GM18951 (cell line): ENCODE measurements around the gene JMJD8.
"Not testable (repeated sequence)": the region's sequence is repeated elsewhere in the genome, so short reads cannot be mapped to it uniquely, and the experiment has no call there.

Experiments
- POLR2A ChIP-seq: IDR thresholded peaks from 4 replicates; pipeline ENCODE4 v1.6.1; 2011; ENCODE audit warnings: mild to moderate bottlenecking; ENCODE audit not compliant: insufficient read length, insufficient read depth; ENCODE audit errors: extremely low read depth
- in situ Hi-C: fragments of 300-500 bp; cut with MboI; formaldehyde crosslinking; loops from one replicate; pipeline ENCODE4 v1.12.0; 2022; ENCODE audit warnings: low sequenced_read_pairs, mixed read lengths, inconsistent platforms; ENCODE audit not compliant: unreplicated experiment

JMJD8 gene

DNA sequence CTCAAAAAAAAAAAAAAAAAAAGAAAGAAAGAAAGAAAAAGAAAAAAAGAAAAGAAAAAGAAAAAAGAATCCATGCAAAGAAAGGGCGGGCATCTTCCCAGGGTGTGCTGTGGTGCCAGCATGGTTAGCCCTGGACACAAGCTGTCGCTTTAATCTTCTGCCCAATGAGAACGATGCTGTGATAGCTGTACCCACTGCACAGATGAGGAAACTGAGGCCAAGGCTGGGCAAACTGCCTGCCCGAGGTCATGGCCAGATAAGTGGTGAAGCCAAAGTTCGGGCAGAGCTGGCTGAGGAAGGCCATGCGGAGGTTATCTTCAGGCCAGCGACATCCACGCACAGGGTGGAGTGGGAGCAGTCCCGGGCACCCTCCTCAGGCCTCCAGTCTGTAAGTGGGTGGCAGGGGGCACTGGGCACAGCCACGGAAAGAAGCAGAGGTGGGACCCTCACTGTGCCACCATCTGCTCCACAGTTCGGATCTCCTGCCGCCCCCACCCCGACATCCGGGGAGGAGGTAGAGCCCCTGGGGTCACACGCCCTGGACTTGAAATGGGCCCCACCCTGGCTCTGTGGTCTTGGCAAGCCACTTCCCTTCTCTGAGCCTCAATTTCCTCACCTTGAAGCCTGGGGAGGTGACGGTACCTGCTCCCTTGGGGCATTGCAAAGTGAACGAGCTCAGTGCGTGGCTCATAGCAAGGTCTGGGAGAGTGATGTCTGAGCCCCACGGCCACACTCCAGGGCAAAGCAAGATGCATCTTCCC is 15.0 kb upstream of the JMJD8 start:
- in situ Hi-C loops: no loop called here
- TF ChIP-seq POLR2A: no peak

DNA sequence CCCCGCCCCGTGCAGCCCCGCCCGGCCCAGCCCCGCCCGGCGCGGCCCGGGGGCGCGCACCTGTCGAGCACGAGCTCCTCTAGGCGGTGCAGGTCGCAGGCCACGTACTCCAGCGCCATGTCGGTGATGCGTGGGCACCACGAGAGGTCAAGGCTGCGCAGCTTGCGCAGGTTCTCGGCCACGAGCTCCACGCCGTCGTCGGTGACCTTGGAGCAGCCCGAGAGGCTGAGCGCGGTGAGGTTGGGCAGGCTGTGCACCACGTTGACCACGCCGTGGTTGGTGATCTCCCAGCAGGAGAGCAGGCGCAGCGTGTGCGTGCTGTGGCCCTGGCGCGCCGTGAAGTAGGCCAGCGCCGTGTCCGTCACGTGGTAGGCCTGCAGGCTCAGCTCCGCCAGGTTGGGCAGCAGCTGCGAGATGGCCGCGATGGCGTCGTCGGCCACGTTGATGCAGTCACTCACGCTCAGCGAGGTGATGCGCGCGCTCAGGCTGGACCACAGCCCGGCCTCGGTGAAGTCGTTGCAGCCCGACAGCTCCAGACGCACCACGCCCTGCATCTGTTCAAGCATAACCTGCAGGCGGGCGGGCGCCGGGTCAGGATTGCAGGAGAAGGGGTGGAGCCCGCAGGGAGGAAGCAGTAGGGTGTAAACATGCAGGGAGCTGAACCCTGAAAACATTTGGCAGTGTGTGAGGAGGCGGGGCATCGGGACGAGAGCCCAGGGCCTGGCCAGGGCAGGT is 11.4 kb upstream of the JMJD8 start:
- in situ Hi-C loops: no loop called here
- peak; percentile 43 for TF ChIP-seq POLR2A

DNA sequence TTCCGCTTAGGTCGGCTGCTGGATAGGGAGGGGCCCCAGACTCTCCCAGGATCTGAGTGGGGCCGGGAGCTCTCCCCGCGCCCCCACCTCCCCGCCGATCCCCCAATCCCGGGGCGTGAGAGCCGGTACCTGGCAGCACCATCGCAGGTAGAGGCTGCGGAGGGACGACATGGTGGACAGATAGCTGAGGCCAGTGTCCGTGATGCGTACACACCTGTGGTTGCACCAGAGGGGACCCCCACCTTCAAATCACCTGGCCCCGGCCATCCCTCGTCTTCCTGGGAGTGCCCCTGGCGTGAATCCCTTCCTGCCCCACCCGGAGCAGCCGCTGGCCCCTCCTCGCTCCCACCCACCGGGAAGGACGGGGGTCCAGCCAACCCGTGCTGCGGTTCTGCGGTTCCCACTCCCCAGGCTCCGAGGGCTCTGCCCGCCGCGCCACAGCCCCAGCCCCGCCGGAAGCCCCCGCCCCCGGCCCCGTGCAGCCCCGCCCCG is 10.8 kb upstream of the JMJD8 start:
- no peak for TF ChIP-seq POLR2A
- in situ Hi-C loops: no loop called here

DNA sequence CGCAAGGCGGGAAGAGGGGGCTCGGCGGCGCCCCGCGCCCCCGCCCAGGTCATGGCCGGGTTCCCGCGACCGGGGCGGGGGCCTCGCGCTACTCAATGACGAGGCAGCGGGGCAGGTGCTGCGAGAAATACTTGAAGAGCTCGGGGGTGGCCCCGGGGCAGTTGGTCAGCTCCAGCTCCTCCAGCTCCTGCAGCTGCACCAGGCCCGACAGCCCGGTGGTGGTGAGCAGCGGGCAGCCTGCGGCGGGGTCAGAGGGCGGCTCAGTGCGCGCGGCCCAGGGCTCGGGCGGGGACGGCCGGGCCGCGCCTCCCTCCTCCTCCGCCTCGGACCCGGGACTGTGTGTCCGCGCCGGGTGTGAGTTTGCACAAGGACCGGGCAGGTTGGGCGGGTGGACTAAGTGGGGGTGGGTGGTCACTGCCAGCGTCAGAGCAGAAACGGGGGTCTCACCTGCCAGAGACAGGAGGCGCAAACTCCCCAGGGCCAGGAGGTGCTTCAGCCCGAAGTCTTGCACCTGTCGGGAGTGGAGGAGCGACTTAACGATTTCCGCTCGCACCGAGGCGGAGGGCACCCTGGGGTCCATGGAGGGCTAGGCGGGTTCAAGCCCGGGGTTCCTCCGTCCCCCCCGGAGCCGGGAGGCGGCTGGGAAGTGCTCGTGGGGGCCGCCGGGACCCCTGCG is 10.2 kb upstream of the JMJD8 start:
- in situ Hi-C loops: no loop called here
- TF ChIP-seq POLR2A: no peak

DNA sequence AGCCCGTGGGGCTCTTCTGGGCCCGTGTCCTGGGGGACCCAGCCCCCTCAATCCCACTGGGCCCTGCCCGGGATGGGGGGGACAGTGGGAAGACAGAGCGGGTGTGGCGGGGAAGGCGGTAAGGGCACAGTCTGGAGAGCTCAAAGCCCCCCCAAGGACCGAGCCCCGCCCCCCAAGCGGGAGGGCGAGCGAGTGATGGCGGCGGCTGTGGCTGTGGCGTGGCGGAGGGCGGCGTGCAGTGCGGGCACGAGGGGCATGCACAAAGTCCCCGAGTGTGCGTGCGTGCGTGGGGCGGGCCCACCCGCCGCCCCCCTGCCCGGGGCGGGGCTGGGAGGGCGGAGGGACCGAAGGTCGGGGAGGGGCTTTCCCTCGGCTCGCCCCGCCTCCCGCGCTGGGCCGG is 9.6 kb upstream of the JMJD8 start:
- no peak for TF ChIP-seq POLR2A
- in situ Hi-C loops: no loop called here

DNA sequence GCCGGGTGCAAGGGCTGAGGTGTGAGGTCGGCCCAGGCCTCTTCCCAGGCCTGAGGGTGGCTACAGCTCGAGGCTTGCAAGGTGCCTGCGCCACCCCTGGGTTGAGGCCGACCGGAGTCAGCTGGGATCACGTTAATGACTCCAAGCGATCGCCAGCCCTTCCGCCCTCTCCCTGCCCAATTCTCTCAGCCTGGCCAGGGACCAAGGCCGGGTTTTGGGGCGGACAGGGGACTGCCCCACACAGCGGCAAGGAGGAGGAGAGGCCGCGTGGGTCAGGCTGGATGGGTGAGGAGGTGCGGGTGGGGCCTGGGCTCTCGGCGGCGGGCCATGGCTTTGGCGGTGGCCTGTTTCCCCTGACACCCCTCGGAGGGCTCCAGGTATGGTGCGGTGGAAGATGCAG is 9.2 kb upstream of the JMJD8 start:
- TF ChIP-seq POLR2A: no peak
- in situ Hi-C loops: no loop called here

DNA sequence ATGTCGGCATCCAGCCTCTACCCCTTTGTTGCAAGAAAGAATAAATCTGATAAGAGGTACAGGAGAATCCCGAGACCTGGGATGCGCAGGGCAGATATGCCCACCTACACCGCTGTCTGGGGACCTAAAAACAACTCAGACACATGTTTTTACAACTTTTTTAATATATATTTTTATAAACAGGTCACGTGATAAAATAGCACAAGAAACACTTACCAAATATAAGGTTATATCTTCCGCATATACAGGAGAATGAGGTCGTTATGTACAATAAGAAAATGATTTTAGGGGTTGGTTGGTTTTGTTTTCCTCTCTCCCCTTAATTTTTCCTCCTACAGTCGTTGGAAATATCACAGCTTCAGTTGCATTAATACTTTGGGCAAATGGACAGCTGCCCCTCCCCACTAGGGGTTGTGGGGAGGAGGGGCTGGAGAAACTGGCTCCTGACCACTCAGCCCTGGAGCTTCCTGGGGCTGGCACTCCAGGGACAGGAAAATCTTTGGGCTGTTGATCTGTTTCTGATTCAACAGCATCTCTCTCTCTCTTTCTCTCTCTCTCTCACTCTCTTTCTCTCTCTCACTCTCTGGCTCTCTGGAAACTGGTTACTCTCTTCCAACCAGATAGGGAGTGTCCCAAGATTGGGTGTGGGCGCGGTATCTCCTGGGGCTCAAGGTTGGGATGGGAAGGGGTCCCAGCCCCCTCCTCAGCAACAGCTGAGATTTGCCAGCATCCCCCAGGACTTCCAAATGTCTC is 8.4 kb upstream of the JMJD8 start:
- in situ Hi-C loops: no loop called here
- TF ChIP-seq POLR2A: no peak

DNA sequence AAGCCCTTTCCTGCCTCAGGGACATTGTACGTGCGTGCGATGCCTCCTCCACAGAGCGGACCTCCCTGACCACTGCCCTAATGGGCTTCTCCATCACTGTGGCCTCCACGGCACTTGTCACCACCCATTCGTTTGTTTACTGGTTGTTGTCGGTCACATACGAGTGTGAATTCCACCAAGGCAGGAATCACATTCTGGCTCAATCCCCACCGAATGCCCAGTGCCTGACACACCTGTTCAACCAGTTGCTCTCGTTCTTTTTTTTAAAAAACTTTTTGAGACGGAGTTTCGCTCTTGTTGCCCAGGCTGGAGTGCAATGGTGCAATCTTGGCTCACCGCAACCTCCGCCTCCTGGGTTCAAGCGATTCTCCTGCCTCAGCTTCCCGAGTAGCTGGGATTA is 7.1 kb upstream of the JMJD8 start:
- in situ Hi-C loops: not testable (repeated sequence)

DNA sequence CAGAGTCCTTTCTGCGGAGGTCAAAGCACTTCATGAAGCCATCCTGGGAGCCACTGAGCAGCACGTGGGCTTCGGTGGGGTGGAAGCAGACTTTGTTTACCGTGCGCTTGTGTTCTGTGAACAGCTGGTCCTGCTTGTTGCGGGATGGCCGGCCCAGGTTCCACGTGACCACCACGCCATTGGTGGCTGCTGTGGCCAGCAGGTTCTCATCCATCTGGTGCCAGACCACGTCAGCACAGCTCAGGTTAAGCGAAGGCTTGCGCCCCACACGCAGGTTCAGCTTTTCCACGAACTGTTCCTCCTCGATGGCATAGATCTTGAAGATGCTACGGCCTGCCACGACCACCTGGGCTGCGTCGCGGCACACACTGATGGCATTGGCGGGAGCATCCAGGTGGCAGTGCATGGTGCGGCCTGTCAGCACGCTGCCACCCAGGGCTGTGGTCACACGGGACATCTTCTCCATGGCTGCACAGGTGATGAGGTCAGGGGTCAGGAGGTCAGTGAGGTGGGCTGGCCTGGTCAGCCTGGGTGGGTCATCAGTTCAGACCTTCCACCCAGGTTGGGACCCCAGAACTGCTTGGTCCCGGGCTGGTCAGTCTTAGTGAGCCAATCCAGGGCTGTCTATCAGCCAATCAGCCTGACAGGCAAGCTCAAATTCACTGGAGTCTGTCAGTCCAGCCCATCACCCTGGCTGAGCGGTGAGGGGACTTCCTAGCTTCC is 5.2 kb upstream of the JMJD8 start:
- in situ Hi-C loops: no loop called here
- no peak for TF ChIP-seq POLR2A

DNA sequence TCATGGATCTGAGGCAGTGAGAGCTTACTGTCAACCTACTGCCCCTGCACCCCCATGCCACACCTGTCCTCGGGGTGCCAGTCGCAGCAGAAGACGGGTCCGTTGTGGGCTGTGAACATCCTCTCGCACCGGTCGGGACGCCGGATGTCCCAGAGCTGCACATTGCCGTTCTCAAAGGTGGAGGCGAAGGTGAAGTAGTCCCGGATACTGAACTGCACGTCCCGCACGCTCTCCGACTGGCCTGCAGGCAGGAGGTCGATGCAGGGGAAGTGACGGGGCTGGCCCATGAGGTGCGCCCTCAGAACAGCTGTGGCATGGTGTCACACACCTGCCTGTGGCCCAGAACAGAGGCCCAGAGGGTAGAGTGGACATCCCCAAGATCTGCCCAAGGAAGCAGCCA is 3.4 kb upstream of the JMJD8 start:
- in situ Hi-C loops: no loop called here
- no peak for TF ChIP-seq POLR2A

DNA sequence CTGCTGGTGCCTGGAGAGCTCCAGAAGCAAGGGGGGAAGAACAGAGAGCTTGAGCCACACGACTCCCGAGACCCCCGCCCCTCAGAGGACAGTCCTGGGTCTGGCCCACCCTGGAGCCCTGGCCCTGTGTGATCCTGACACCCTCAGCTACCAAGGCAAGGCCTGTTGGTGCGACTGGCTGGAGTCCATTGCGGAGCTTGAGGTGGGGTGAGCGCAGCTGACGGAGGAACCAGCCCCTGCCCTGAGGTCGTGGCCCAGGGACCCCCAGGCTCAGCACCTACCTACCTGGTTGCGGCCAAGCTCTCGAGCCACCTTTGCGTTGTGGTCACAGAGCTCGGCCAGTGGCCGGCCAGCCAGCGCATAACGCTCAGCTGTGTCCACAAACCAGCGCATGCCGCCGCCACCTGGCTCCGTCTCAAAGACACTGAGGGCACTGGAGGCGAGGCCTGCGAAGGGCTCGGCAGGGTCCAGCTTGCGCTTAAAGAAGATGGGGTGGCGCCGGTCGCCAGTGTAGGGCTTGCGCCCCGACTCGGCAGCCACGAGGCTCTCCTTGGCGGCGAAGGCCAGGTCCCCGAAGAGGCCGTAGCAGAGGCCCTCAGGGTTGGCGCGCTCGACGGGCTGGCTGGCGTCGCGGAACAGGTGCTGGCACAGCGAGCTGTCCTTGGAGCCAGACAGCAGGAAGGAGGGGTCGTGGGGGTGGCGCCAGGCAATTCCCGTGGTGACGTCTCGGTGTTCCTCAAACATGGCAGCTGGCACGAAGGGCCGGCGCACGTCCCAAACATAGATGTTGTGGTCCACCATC is 2.5 kb upstream of the JMJD8 start:
- TF ChIP-seq POLR2A: no peak
- in situ Hi-C loops: no loop called here

DNA sequence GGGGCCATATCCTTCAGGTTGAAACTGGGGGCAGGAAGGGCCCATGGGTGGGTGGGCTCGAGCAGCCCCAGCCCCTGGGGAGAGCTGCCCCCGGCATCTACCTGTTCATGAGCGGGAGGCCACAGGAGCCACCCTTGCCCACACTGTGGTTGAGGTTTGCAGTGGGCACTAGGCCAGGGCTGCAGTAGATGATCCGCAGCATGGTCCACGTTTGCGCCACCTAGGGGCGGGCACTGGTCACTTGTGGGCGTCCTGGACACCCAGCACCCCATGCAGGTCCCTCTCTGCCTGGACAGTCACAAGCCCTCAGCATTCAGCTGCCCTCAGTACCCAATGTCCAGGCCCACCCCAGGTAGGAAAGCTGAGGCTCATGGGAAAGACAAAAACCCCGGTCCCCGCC is 1.8 kb upstream of the JMJD8 start:
- no peak for TF ChIP-seq POLR2A
- in situ Hi-C loops: no loop called here
